ENCODE results near the gene DCLK1.

DCLK1 gene

DNA sequence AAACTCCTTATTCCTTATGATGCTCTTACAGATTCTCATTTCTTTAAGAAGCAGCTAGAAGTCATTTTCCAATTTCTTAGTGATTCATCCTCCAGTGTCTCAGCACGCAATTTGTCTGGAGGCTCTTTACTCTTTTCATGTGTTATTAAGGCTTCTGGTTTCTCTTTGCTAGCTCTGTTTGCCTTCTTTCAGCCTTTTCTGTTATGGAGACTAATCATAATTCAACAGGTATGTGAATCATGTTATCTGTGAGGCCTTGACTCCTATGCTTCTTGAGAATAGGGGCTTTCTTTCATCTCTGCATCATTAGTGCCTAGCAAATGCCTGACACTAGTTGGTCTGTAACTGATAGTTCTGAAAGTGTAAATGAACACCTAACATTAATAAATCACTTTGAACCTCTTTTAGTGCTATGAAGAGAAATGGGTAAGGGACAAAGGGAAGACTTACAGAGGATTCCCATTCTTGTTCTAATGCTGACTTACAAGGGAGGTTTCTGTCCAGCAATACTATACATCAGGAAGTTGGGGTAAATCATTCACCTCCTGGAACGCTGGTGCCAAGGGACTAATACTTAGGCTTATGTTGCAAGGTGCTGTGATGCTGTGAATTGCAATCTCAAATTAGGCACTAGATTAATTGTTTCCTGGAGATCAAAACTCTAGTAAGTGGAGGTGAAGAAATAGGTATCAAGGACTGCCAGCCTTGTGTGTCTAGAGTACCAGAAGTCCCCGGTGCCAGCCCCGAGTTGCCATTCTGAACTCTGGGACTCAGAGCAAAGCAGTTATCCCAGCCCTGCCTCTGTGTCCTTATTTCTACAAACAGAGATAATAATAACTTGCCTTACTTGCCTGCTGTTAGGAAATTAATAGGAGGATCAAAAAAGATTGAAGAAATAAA is 265.6 kb downstream of the DCLK1 start:
- H3K4me3 ChIP-seq (ENCODE audit: low read depth, low read length), result no peak overlapping the region
- TF ChIP-seq, protein P1, sequence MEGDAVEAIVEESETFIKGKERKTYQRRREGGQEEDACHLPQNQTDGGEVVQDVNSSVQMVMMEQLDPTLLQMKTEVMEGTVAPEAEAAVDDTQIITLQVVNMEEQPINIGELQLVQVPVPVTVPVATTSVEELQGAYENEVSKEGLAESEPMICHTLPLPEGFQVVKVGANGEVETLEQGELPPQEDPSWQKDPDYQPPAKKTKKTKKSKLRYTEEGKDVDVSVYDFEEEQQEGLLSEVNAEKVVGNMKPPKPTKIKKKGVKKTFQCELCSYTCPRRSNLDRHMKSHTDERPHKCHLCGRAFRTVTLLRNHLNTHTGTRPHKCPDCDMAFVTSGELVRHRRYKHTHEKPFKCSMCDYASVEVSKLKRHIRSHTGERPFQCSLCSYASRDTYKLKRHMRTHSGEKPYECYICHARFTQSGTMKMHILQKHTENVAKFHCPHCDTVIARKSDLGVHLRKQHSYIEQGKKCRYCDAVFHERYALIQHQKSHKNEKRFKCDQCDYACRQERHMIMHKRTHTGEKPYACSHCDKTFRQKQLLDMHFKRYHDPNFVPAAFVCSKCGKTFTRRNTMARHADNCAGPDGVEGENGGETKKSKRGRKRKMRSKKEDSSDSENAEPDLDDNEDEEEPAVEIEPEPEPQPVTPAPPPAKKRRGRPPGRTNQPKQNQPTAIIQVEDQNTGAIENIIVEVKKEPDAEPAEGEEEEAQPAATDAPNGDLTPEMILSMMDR (IDR thresholded peaks at IDR 0.05; ENCODE audit: borderline replicate concordance, insufficient read depth, low read depth, low read length), result no peak

DNA sequence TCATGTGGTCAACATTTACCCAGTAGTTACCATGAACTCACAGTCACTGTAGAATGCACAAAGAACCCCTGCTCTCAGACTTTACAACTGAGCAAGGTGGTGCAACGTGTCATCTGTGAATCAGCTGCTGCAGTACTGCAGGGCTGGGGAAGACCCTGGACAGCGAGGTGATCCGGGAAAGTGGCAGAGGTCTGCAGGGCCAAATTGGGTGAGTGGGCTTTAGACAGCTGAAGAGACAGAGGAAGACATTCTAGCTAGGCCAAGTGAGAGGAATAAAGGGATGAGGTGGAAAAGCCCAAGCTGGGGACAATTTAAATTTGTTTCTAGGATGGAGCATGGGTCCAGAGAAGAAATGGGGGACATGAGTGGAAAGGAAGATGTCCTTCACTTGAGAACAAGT is 270.5 kb downstream of the DCLK1 start:
- TF ChIP-seq, protein P1 (IDR thresholded peaks at IDR 0.05; ENCODE audit: borderline replicate concordance, insufficient read depth, low read depth, low read length), result no peak
- no peak overlapping the region for H3K4me3 ChIP-seq (ENCODE audit: low read depth, low read length)

DNA sequence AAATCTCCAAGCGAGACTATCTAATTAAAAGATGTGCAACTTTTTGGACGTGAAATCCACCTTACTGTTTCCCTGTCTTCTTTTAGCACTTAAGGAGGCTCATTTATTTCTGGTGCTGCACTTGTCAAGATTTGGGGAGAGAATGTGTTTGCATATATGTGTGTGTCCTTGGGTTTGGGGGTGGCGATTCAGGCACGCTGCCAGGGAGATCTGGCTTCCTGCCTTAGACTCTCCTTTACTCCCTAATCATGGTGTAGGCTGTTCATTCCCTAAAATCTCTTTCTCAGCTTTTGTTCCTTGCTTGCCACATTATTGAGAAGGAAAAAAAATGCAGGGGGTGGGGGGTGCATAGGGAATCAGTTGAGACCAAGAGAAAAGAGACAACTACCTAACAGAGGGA is 271.2 kb downstream of the DCLK1 start:
- H3K4me3 ChIP-seq (ENCODE audit: low read depth, low read length), result no peak overlapping the region
- TF ChIP-seq, protein P1 (IDR thresholded peaks at IDR 0.05; ENCODE audit: borderline replicate concordance, insufficient read depth, low read depth, low read length), result no peak

DNA sequence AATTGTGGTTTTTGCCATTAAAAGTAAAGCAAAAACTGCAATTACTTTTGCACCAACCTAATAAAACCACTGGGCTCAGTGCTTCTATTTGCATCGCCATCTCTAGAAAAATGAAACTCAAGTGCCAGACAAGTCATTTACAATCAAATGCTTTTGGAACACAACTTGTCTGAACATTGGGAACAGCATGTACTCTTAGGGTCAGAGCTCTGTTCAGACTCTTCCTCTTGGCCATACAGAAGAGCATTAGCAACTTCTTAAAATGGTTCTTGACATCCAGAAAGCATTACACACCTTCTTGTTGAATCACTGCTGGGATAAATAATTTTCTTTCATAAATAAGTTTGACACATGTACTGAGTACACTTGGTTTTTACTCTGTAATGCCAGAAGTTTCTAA is 272.5 kb downstream of the DCLK1 start:
- no peak overlapping the region for H3K4me3 ChIP-seq (ENCODE audit: low read depth, low read length)
- TF ChIP-seq, protein P1 (IDR thresholded peaks at IDR 0.05; ENCODE audit: borderline replicate concordance, insufficient read depth, low read depth, low read length), result no peak

DNA sequence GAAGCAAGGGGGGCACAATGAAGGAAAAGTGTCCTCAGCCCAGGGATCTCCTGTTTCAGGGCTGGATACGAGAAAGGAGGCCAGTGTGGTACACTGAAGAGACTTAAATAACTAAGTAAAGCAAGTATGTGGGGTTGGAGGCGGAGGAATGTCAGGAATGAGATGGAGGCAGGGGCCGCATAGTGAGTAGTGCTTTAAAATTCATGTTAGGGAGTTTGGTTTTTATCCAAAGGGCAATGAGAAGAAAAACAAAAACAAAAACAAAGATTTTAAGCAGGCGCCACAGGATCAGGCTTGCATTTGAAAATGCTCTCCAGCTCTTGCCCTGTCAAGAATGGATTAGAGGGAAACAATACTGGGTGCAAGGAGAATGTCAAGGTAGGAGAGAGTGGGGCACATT is 273.4 kb downstream of the DCLK1 start:
- TF ChIP-seq, protein P1 (IDR thresholded peaks at IDR 0.05; ENCODE audit: borderline replicate concordance, insufficient read depth, low read depth, low read length), result no peak
- H3K4me3 ChIP-seq (ENCODE audit: low read depth, low read length), result no peak overlapping the region

DNA sequence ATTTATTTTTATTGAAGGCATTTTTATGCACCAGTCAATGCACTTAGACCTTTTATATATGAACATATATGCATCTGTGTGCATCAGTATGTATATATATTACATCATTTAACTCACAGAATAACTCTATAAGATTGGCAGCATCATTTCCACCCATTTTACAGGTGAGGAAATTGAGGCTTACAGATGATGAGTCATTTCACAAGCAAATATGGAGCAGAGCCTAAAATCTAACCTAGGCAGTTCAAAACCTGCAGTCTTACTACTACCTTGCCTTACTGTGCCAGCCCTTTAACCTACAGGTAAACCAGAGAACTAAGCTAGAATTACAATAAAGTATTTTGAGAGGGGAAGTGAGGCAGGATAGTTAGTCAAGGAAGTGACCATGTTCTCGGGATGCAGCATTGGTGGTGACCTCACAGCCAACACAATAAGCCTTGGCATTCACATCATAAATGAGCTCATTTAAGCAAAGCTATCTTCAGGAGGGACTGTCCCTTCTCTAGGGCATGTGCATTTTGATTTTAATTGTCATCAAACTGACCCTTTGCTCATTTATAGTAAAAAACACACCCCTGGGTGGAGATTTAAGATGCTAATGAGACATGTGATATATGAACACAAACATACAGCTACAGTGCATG is 274.3 kb downstream of the DCLK1 start:
- TF ChIP-seq, protein P1 (IDR thresholded peaks at IDR 0.05; ENCODE audit: borderline replicate concordance, insufficient read depth, low read depth, low read length), result no peak
- H3K4me3 ChIP-seq (ENCODE audit: low read depth, low read length), result no peak overlapping the region

DNA sequence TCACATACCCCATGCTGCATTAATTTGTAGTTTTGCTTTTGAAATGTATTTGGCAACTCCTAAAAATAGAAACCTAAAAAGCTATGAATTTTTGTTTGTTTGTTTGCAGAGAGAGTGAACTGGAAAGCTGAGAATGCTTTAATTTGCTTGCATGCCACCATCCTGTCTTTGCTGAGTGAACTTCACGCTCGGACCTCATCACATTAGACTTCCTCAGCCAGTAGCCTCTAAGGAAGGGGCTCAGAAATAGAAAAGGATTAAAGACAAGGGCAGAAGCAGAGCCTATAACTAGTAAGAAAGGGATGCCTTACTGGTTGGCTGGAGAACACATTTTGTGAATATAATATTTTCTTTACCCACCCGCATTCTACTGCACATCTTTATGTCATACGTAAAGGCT is 275.1 kb downstream of the DCLK1 start:
- TF ChIP-seq, protein P1 (IDR thresholded peaks at IDR 0.05; ENCODE audit: borderline replicate concordance, insufficient read depth, low read depth, low read length), result no peak
- no peak overlapping the region for H3K4me3 ChIP-seq (ENCODE audit: low read depth, low read length)
